NB4 (cell line): Measurements from ENCODE around the gene ZCCHC9.
"Not testable (repeated sequence)": the region's sequence is repeated elsewhere in the genome, so short reads cannot be mapped to it uniquely, and the experiment has no call there.

Experiments
- DNase-seq: peaks from one replicate; pipeline ENCODE4 v3.0.0; 2010; ENCODE audit warnings: low read depth
- H3K4me3 ChIP-seq: one replicate; pipeline ENCODE4 v1.5.1; 2011; ENCODE audit warnings: mild to moderate bottlenecking, low read depth, low read length, moderate library complexity
- MYC ChIP-seq: IDR thresholded peaks from 2 replicates; pipeline ENCODE4 v1.6.1; 2011; ENCODE audit warnings: low read depth, low read length
- POLR2A ChIP-seq: IDR thresholded peaks from 2 replicates; pipeline ENCODE4 v1.6.1; 2011; ENCODE audit warnings: mild to moderate bottlenecking; ENCODE audit not compliant: insufficient read length; ENCODE audit errors: extremely low read depth
- TF ChIP-seq, protein P1 (sequence below): IDR thresholded peaks from 2 replicates; pipeline ENCODE4 v1.6.1; 2011; ENCODE audit warnings: low read depth, low read length
- TF ChIP-seq, protein P2 (sequence below): IDR thresholded peaks from one replicate; pipeline ENCODE4 v1.5.1; 2012; ENCODE audit warnings: low read depth, low read length

ZCCHC9 gene, protein sequence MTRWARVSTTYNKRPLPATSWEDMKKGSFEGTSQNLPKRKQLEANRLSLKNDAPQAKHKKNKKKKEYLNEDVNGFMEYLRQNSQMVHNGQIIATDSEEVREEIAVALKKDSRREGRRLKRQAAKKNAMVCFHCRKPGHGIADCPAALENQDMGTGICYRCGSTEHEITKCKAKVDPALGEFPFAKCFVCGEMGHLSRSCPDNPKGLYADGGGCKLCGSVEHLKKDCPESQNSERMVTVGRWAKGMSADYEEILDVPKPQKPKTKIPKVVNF

GRCh38 chr5:81301271-81302015 is at the start of gene ZCCHC9:
Gene ZCCHC9 (plus strand): TSS chr5:81301587. CDS start chr5:81304758, 3,171 bp downstream.
- DNase-seq = peak; percentile 96
- peak; percentile 87 for TF ChIP-seq POLR2A
- TF ChIP-seq, protein P1, sequence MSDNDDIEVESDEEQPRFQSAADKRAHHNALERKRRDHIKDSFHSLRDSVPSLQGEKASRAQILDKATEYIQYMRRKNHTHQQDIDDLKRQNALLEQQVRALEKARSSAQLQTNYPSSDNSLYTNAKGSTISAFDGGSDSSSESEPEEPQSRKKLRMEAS = peak; percentile 75
- TF ChIP-seq, protein P2, sequence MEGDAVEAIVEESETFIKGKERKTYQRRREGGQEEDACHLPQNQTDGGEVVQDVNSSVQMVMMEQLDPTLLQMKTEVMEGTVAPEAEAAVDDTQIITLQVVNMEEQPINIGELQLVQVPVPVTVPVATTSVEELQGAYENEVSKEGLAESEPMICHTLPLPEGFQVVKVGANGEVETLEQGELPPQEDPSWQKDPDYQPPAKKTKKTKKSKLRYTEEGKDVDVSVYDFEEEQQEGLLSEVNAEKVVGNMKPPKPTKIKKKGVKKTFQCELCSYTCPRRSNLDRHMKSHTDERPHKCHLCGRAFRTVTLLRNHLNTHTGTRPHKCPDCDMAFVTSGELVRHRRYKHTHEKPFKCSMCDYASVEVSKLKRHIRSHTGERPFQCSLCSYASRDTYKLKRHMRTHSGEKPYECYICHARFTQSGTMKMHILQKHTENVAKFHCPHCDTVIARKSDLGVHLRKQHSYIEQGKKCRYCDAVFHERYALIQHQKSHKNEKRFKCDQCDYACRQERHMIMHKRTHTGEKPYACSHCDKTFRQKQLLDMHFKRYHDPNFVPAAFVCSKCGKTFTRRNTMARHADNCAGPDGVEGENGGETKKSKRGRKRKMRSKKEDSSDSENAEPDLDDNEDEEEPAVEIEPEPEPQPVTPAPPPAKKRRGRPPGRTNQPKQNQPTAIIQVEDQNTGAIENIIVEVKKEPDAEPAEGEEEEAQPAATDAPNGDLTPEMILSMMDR = no peak
- peak; percentile 74; the same call in 1 of the 2 replicates for TF ChIP-seq MYC
- peak within 1 kb of the TSS; percentile 78 for H3K4me3 ChIP-seq

- H3K4me3 ChIP-seq = no peak overlapping the region
- no peak for DNase-seq
- no peak for TF ChIP-seq MYC
Measured at GRCh38 chr5:81251922-81252321, 49.5 kb upstream of the ZCCHC9 start.

DNA sequence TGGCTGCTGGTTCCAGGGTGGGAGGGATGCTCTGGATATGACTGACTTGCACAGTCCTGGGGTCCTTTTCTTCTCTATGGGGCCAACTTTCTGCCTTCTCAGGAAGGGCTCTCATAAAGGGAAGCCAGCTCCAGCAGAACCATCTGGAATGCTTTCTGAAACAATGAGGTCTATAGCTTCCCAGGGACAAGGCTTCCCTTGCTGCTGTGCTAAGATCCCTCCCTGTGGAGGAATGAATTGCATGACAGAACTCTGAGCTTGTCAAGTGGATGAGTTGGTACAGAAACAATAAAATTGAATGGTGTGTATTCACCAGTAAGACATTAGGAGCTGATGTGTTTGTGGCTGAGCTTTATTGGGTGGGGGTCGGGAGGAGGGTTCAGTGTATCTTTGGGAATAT is 48.5 kb upstream of the ZCCHC9 start:
- TF ChIP-seq MYC (no peak), POLR2A (no peak)
- TF ChIP-seq, protein P1 = no peak
- TF ChIP-seq, protein P2 = no peak
- DNase-seq = no peak
- H3K4me3 ChIP-seq = no peak overlapping the region

- TF ChIP-seq POLR2A = no peak
- no peak for TF ChIP-seq MYC
- TF ChIP-seq, protein P2 = no peak
- TF ChIP-seq, protein P1 = no peak
- H3K4me3 ChIP-seq = no peak overlapping the region
- no peak for DNase-seq
Measured at GRCh38 chr5:81253875-81254274, 47.5 kb upstream of the ZCCHC9 start.

DNA sequence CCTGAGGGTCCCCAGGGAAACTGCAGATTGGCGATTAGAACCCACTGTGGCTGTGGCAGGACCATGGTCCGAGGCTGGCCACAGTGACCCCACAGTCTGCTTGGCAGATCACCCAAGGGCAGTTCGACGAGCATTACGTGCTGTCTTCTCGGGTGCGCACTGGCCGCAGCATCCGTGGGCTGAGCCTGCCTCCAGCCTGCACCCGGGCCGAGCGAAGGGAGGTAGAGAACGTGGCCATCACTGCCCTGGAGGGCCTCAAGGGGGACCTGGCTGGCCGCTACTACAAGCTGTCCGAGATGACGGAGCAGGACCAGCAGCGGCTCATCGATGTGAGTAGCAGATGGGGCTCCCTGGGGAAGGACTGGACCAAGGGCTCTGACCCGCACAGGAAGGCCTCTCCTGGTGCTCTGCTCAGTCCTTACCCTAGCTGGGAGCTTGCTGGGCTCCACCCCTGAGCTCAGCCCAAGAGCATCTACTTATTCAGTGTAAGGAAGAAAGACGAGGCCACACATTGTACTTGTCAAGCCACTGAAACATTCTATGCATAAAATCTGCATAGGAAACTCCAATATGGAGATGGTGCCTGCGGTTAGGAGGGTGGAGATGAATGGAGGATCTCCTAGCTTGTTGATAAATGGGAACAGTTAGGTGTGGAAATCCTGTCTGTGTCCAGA is 46.4 kb upstream of the ZCCHC9 start:
- H3K4me3 ChIP-seq = no peak overlapping the region
- DNase-seq = no peak
- TF ChIP-seq MYC (no peak), POLR2A (no peak)
- TF ChIP-seq, protein P1 = no peak
- TF ChIP-seq, protein P2 = no peak

- DNase-seq = no peak
- TF ChIP-seq MYC (no peak), POLR2A (no peak)
- TF ChIP-seq, protein P2 = no peak
- TF ChIP-seq, protein P1 = no peak
- H3K4me3 ChIP-seq = no peak overlapping the region
Measured at GRCh38 chr5:81256766-81257165, 44.6 kb upstream of the ZCCHC9 start.

- H3K4me3 ChIP-seq, DNase-seq: not testable (repeated sequence)
Measured at GRCh38 chr5:81262796-81263195, 38.6 kb upstream of the ZCCHC9 start.
